ENCODE data around the gene LPP. TPM values are rescaled to one million over a fixed set of nuclear protein-coding genes. Genes with fewer than 3 reads are reported as not detected.

LPP gene
- total RNA-seq, 2 donors from 2014 or later: 1,568 to 1,607 TPM

- Histone ChIP-seq H3K9me3 (no peaks in the 10 kb centered on the region), H3K4me3 (peak overlapping the region; percentile 43), H3K4me1 (ENCODE audit: control insufficient read depth in 1 of 2, low read depth in 2 of 2) (peaks cover 62 to 97% of the 10 kb centered on the region in 2 donors), H3K27ac (peak overlapping the region; percentile 96 to 99), H3K27me3 (replicated peaks; ENCODE audit: insufficient read depth) (no peaks in the 10 kb centered on the region), H3K36me3 (no peaks in the 10 kb centered on the region)
- ATAC-seq (ENCODE audit: insufficient number of reproducible peaks, low FRiP score, low read depth) (no peak), DNase-seq (ENCODE audit: low spot score) (no peak)
- no peak for TF ChIP-seq CTCF (IDR thresholded peaks at IDR 0.05)
These were observed 108.5 kb downstream of the LPP start for GRCh38 chr3:188262488-188262887.

- ATAC-seq (ENCODE audit: insufficient number of reproducible peaks, low FRiP score, low read depth) (peak; percentile 71), DNase-seq (ENCODE audit: low spot score) (peak; percentile 62)
- peak overlapping the region; percentile 96 to 99 for H3K27ac ChIP-seq
- peak; percentile 11 for TF ChIP-seq CTCF (IDR thresholded peaks at IDR 0.05)
- H3K27me3 ChIP-seq (replicated peaks; ENCODE audit: insufficient read depth): no peaks in the 10 kb centered on the region
- H3K9me3 ChIP-seq: no peaks in the 10 kb centered on the region
- no peaks in the 10 kb centered on the region for H3K36me3 ChIP-seq
- H3K4me1 ChIP-seq (ENCODE audit: control insufficient read depth in 1 of 2, low read depth in 2 of 2): peaks cover 64 to 97% of the 10 kb centered on the region in 2 donors
- H3K4me3 ChIP-seq: peak overlapping the region; percentile 8
These were observed 109.1 kb downstream of the LPP start for GRCh38 chr3:188262913-188263683.

- no peak for TF ChIP-seq CTCF (IDR thresholded peaks at IDR 0.05)
- DNase-seq (ENCODE audit: low spot score) (no peak), ATAC-seq (ENCODE audit: insufficient number of reproducible peaks, low FRiP score, low read depth) (no peak)
- Histone ChIP-seq H3K4me1 (ENCODE audit: control insufficient read depth in 1 of 2, low read depth in 2 of 2) (peaks cover 61 to 97% of the 10 kb centered on the region in 2 donors), H3K27me3 (replicated peaks; ENCODE audit: insufficient read depth) (no peaks in the 10 kb centered on the region), H3K9me3 (no peaks in the 10 kb centered on the region), H3K27ac (peak overlapping the region; percentile 96 to 99), H3K36me3 (no peaks in the 10 kb centered on the region), H3K4me3 (peak overlapping the region; percentile 6)
These were observed 110.6 kb downstream of the LPP start for GRCh38 chr3:188264226-188265207.

GRCh38 chr3:188266562-188267274, 112.8 kb downstream of the LPP start:
- TF ChIP-seq CTCF (IDR thresholded peaks at IDR 0.05): no peak
- Histone ChIP-seq H3K36me3 (no peaks in the 10 kb centered on the region), H3K4me3 (peak overlapping the region; percentile 62), H3K27me3 (replicated peaks; ENCODE audit: insufficient read depth) (no peaks in the 10 kb centered on the region), H3K27ac (peak overlapping the region; percentile 96 to 99), H3K9me3 (no peaks in the 10 kb centered on the region), H3K4me1 (ENCODE audit: control insufficient read depth in 1 of 2, low read depth in 2 of 2) (peaks cover 67 to 97% of the 10 kb centered on the region in 2 donors)
- ATAC-seq (ENCODE audit: insufficient number of reproducible peaks, low FRiP score, low read depth) (peak; percentile 32), DNase-seq (ENCODE audit: low spot score) (no peak)
